Activated CD4-positive, alpha-beta T cell treated with anti-CD3 and anti-CD28 coated beads, Interleukin-2, amount 50 U/mL, for 16 hours (primary cell): ENCODE data around the gene ZSCAN18.

Experiments used
- DNase-seq: peaks from one replicate; pipeline ENCODE4 v3.0.0-alpha.2; 2020

ZSCAN18 gene

DNA sequence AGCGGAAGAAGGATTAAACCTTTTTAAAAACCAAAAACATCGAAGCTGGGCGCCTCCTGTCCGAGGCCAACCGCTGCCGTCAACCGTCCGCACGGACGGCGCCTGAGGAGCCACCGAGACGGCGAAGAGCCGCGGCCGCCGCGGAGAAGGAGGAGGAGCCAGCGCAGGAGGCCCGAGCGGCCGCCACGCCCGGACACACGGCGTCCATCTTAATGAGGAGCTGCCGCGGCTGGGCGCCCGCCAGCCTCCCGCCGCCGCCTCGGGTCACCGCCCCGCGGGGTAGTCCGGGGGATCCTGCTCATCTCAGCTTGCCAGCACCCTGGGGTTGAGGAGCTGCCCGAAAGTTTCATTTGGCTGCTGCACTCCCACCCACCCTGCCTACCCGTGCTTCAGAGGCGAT is 53.6 kb downstream of the ZSCAN18 start:
- DNase-seq = no peak

DNA sequence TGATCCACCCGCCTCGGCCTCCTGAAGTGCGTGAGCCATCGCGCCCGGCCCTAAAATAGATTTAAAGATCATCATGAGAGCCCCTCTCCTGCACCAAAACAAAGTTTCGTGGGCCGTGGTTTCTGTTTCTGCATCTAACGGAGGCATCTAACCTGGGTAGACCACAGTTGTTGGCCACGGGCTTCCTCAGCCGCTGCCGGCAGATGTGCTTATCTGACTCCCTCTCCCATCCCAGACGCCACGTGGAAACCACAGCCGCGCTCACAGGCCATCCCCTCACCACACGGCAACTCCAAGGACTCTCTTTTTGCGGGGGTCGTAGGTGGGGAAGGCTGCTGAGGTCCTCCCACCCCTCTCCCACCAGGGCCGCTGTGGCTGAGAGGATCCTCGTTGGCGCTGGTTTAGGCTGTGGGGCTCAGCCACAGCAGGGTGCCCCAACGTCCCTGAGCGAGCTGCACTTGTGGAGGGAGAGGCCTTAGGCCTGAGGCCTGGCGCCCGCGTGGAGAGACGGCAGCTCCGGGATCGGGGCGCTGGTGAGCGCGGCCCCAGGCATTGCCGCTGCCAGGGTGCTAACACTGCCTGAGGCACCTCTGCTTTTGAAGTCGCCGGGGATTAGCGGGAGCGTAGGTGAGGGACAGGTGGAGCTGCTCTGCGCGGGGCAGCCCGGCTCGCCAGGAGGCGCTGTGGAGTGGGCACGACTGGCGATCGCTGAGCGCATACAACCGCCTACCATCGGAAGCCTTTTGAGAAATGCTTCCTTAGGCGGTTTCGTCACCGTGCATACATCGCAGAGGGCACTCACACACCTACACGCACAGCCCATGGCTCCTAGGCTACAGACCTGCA is 55.3 kb downstream of the ZSCAN18 start:
- no peak for DNase-seq

DNA sequence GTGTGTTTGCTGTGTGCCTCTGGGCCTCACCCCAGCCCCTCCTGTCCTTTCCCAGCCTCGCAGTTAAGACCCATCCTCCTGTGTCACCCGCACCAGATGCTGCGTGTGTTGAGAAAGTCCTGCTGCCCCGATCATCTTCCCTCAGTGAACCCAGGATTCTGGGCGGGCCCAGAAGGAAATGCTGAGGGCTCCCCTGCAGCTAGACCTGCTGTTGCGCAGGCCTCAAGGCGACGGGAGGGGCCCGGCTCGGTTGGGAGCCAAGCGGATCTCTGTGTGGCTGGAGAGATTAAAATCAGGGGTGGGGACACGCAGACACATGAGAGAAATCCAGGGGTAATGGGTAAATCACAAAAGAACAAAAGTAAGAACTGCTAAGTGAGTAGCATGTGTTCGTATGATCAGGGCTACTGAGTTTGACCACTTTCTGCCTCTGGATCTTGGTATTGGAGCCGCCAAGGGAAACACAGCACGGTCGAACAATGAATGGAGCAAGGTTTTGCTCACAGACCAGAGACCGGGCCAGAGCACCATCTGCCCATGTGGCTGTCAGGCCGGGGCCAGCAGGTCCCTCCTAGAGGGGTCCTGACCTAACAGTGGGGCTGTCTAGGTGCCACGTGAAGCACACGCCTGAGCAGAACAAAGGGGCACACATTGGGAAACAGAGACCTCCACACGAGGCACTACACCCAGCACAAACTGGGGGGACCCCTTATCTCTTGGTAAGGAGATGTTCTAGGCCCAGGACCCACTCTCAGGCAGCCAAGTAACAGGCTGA is 57.1 kb downstream of the ZSCAN18 start:
- no peak for DNase-seq

DNA sequence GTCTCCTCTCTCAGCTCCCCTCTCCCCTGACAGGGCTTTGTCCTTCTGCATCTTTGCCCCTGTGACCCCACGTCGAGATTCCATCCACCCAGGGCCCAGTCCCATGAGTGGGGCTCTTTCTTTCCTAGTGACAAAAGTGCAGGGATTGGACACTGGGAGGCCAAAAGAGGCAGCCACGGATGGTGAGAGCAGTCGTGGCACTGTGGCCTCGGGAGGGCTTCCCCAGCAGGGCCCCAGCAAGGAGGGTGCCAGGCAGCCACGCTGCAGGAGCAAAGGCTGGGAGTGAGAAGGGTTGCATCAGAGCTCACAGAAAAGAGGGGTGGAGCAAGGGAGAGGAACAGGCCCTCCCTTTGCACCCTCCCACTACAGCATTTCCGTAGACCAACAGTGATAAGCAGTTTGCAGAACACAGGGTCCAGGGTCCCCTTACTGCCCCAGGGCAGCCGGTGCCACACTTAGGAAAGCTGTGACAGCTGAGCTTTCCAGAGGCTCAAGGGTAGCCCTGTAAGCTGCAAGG is 59.3 kb downstream of the ZSCAN18 start:
- no peak for DNase-seq

DNA sequence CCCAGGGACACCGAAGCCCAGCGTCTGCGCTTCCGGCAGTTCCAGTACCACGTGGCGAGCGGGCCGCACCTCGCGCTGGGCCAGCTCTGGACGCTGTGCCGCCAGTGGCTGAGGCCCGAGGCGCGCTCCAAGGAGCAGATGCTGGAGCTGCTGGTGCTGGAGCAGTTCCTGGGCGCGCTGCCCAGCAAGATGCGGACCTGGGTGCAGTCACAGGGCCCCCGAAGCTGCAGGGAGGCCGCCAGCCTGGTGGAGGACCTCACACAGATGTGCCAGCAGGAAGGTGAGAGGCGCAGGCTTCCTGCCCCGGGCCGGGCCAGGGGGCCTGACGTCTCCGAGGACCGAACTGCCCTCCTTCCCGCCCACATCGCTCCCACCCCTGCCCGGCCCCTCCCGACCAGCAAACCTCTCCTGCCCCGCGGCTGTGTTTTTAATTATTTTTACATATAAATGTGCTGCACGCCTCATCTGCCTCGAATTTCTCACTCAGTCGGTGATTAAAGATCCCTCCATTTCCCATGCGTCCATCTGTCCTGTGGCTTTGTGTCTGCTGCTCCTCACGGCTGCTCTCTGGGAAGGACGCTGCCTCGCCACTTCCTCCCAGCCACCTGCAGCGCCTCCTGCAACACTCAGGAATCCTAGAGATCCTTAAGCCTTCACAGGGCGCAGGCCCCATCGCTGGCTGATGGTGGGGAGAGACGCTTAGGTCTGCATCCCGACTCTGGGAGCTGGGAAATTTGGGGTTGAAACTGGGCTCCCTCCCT is 59.9 kb downstream of the ZSCAN18 start:
- DNase-seq = no peak

DNA sequence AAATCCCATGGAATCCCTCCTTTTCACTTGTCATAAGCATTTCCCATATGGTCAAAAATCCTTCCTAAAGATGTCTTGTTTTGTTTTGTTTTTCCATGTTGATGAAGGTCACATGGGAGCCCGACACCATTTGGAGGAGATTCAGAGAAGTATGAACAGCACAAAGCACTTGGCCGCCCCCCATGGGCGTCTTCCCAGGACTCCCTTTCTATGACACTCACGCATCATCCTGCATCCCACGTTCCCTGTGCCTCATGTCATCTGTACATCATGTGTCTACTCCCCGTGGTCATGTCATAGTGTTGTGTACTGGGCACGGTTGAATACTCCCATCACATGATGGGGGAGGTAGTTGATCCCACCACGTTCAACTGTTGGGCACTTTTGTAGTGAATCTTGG is 62.2 kb downstream of the ZSCAN18 start:
- DNase-seq = no peak

DNA sequence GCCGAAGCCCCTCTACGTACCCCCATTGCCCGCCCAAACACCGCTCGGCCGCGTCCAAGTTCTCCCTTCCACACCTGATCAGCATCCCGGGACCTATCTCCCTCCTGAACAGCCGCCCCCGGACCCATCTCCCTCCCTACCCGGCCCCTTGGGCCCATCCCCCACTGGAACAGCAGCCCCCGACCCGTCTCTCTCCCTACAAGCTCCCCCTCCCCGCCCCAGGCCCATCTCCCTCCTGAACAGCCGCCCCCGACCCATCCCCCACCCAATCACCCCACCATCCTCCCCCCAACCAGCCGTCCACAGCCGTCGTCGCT is 63.6 kb downstream of the ZSCAN18 start:
- no peak for DNase-seq
